GM12874 (cell line): ENCODE results near the gene UTS2R.

Experiments
- CTCF ChIP-seq: IDR thresholded peaks from 2 replicates; pipeline ENCODE4 v1.5.1; 2011; ENCODE audit warnings: low read depth, mild to moderate bottlenecking, control low read depth, low read length, moderate library complexity; ENCODE audit not compliant: insufficient read depth

The UTS2R gene

GRCh38 chr17:82327289-82327688 is 44.3 kb upstream of the UTS2R start:
- TF ChIP-seq CTCF: no peak

- TF ChIP-seq CTCF: no peak
Measured at GRCh38 chr17:82327757-82328140, 43.8 kb upstream of the UTS2R start.

GRCh38 chr17:82328141-82328993 is 43.2 kb upstream of the UTS2R start:
- no peak for TF ChIP-seq CTCF

- no peak for TF ChIP-seq CTCF
Measured at GRCh38 chr17:82328994-82329507, 42.5 kb upstream of the UTS2R start.

GRCh38 chr17:82329683-82330321 is 41.8 kb upstream of the UTS2R start:
- TF ChIP-seq CTCF: no peak

GRCh38 chr17:82330322-82331239 is 41.0 kb upstream of the UTS2R start:
- TF ChIP-seq CTCF: no peak

GRCh38 chr17:82331345-82331939 is 40.1 kb upstream of the UTS2R start:
- TF ChIP-seq CTCF: no peak
